Epithelial cell of prostate (primary cell): Measurements from ENCODE around the gene FLT3LG.

ENCODE experiments used
- DNase-seq: peaks from one replicate; pipeline ENCODE4 v3.0.0-alpha.2; 2011; ENCODE audit warnings: low read depth, low spot score
- H3K27ac ChIP-seq: fragments of 450-650 bp; 2 replicates; pipeline ENCODE4 v1.5.1; 2017; ENCODE audit warnings: mild to moderate bottlenecking

FLT3LG gene

DNA sequence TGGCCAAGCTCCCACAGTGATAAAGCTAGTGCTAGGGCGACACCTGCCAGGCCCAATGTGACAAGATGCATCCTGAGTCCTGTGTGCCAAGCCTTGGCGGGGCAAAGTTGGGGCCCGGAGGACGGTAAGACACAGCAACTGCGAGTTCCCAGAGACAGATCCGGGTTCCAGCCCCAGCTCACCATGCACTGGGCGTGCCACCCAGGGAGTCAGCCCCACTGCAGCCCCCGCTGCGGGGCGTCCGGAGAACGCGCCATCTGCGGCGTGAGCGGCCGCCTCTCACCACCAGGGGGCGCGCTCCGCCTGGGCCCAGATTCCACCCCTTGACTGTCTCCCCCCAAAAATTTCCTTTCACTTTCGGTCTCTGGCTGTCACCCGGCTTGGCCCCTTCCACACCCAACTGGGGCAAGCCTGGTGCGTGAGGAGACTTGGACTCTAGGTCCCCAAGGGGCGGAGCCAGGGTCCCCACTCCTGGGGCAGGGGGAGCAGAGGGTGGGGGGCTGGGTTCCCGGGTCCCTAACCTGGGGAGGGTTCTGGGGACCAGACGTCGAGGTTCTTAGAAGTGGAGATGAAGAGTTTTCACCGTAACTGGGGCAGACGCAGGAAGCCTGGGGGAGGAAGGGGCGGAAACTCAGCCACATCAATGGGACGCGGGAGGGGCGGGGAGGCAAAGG lies at the start of gene FLT3LG:
Gene FLT3LG, plus strand, starts transcription at position 348 of the 674 bp plus-strand sequence. CDS start 425 bp downstream, outside the sequence.
- H3K27ac ChIP-seq: no peak within 1 kb of the TSS
- DNase-seq: no peak

DNA sequence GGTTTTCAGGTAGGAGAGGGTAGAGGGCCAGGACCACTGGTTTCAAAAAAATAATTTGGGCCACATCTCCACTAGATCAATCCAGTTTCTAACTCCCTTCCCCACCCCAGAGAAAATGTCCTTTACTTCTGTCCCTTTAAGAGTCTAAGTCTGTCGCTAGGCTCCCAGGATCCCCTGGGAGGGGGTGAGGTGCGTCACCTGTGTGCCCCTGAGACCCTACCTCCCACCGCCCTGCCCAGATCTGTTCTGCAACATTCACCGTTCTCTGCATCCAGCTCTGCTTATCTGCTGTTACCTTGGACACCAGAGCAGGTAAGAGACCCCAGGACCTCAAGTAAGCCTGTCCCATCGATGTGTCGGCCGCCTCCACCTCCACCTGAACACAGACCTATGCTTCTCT lies 48.8 kb upstream of the FLT3LG start, which contains the start of gene GFY:
Gene GFY, plus strand, starts transcription at position 211 of the 400 bp plus-strand sequence. CDS start 1,043 bp downstream, outside the sequence.
- no peak for DNase-seq

GRCh38 chr19:49425922-49426592 lies 48.0 kb upstream of the FLT3LG start:
- DNase-seq: no peak
- H3K27ac ChIP-seq: no peak overlapping the region

More for the DNA sequence above, 48.8 kb upstream of the FLT3LG start, which contains the start of gene GFY:
- no peak within 1 kb of the TSS for H3K27ac ChIP-seq

DNA sequence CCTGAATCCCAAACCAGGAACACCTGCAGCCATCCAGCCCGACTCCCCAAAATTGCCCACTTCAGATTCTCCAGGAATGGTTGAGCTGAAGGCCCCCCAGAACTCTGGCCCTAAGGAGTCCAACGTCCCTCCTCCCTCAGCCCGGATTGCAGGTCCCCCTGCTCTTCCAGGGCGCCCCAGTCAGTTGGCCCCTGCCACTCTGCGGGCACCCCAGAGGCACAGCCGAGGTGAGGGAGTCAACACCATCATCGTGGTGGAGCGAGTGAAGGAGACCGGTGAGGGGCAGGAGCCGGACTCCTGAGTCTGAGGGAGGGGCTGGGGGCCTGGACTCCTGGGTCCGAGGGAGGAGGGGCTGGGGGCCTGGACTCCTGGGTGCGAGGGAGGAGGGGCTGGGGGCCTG lies 46.7 kb upstream of the FLT3LG start:
- DNase-seq: no peak
- no peak overlapping the region for H3K27ac ChIP-seq

DNA sequence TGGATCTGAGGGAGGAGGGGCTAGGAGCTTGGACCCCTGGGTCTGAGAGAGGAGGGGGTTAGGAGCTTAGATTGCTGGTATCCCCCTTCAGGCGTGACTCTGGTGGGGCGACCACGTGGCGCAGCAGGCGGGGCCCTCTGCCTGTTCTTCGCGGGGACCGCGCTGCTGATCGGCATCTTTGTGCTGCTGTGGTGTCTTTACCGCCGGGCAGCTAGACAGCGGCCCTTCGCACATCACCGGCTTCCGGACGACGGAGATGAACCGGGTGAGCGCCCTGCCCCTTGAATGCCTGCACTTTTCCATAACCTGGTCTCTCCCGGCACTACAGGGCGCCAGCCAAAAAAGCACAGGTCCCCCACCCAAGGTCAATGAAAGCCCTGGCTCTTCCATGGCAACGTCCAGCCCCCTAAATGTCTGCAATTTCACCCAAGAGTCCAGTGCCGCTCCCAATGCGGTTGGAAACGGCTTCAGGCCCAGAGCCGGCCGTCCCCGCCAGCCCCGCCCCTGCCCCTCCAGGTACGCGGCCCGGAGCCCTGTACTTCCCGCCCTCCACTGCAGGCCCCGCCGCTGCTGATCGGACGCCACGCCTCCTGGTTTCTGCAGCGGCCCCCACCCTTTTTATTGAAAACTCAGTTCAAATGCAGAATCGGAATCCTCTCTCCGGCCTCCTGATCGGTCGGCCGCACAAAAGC lies 46.0 kb upstream of the FLT3LG start:
- DNase-seq: no peak
- H3K27ac ChIP-seq: no peak overlapping the region

DNA sequence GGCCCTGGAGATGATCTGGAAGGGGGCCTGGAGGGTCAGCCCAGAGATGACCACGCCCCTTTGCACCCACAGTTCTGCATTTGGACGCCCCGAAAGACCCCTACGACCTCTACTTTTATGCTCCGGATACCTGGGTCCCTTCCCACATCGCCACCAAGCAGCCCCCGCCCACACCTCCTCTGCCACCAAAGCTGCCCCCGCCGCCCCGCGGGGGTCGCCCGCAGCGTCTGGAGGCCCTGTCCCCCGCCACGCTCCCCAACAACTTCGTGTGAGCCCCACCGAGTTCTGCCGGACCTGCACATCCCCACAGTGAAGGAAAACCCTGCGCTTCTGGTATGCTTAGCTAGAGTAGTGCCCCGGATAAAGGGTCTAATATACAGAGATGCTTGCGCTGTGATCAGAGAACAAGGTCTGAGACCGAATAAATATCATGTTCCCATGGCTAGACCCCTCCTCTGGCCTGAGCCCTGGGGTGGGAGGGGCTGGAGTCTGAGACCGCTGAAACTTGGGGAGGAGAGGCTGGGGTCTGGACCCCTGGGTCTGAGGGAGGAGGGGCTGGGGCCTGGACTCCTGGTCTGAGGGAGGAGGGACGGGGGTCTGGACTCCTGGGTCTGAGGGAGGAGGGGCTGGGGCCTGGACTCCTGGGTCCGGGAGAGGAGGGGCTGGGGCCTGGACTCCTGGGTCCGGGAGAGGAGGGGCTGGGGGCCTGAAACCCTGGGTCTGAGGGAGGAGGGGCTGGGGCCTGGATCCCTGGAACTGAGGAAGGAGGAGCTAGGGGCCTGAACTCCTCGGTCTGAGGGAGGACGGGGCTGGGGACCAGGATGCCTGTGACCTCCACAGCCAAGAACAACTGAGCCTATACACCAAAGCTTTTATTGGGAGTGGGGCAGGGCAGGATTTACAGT lies 45.2 kb upstream of the FLT3LG start:
- no peak for DNase-seq
- H3K27ac ChIP-seq: no peak overlapping the region

DNA sequence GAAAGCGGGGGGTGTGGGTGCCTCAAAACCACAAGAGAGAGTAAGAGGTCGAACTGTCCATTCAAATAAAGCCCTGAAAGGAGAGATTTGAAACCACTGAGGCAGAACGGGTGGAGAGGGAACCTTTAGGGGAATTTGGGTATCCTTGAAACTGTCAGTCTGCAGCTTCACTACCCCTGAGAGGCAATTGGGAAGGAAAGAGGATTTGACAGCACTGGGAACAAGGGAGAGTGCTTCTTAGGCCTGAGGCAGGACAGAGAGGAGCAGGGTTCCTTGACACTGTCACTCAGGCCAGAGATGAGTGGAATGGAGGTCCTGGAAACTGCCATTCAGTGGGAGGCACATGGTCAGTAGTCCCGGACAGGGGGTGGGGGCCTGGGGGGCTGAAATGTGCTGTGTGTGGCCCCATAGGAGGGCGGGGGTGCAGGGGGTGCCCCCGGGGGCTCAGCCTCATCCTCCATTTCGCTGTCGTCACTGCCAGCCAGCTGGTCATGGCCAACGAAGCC lies 43.8 kb upstream of the FLT3LG start:
- no peak overlapping the region for H3K27ac ChIP-seq
- no peak for DNase-seq

DNA sequence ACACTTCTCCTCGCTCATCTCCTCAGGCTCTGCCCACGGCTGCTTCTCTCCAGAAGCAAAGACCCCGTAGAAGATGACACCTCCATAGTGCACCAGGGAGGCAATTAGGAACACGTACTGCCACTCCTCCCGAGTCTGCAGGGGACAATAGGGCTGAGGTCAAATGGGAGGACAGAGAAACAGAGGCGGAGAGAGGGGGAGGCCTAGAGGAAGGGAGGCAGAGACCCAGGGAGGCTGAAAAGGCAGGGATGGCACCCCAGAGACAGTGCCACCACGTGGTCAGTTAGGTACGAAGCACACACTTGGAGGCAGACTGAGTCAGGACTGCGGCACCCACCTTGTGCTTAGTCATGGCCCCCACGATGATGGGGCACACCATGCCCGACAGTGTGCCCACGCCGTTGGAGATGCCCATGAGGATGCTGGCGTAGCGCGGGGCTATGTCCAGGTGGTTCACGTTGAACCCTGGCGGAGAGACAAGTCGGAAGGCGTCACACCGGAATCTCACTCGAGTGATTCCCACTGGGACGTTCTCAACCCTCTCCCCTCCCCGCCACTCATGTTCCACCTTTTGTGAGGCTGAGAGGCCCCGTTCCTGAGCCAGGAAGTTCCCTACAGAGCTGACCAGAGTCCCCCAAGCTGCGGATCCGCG lies 43.2 kb upstream of the FLT3LG start:
- no peak for DNase-seq
- no peak overlapping the region for H3K27ac ChIP-seq

GRCh38 chr19:49431330-49431749 lies 42.7 kb upstream of the FLT3LG start:
- DNase-seq: no peak
- no peak overlapping the region for H3K27ac ChIP-seq

DNA sequence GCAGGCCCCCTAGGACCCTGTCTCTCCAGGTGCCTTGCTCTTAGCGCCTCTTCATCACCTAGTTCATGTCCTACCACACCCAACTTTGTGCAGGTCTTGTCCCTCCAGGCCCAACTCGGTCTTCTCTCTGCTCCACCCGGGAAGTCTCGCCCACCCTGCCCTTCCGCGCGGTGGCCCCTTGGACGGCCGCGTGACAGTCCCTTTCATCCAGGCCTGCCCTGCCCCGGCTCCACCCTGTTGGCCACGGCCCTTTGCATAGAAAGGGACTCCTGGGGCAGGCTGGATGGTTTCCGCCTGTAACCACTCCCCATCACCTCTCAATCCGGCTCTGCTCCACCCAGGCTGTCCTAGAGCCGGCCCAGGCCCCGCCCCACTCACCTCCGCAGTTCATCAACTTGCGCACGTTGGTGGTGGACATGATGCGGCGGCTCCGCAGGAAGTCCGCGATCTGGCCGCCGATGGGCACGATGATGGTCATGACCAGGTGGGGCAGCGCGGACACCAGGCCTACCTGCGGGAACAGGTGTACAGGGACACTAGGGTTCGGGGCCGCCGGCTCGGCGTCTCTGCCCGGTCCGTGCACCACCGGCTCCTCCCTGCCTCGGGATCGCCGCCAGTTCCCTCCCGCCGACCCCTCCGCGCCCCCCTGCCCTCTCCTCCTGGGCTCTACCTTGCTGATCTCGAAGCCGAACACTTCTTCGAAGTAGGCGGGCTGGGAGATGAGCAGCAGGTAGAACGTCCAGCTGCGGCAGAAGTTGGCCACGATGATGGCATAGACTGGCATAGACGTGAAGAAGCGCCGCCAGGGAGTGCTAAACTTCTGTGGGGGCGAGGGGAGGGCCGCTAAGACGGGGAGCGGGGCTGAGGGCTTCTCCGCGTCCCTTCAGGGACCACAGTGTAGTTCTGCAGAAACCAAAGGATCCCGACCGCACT lies 41.6 kb upstream of the FLT3LG start:
- no peak overlapping the region for H3K27ac ChIP-seq
- DNase-seq: no peak

GRCh38 chr19:49433240-49433901 lies 40.6 kb upstream of the FLT3LG start:
- DNase-seq: no peak
- no peak overlapping the region for H3K27ac ChIP-seq

- H3K27ac ChIP-seq: no peak overlapping the region
- DNase-seq: no peak
Observed at GRCh38 chr19:49434907-49435583, 39.0 kb upstream of the FLT3LG start.

GRCh38 chr19:49435670-49436069 lies 38.3 kb upstream of the FLT3LG start:
- no peak for DNase-seq
- no peak overlapping the region for H3K27ac ChIP-seq

- H3K27ac ChIP-seq: no peak overlapping the region
- DNase-seq: no peak
Observed at GRCh38 chr19:49436381-49437017, 37.5 kb upstream of the FLT3LG start.

- no peak for DNase-seq
- H3K27ac ChIP-seq: no peak overlapping the region
Observed at GRCh38 chr19:49437231-49437630, 36.8 kb upstream of the FLT3LG start.

GRCh38 chr19:49438261-49438660 lies 35.8 kb upstream of the FLT3LG start:
- no peak for DNase-seq
- no peak overlapping the region for H3K27ac ChIP-seq

GRCh38 chr19:49439836-49440235 lies 34.2 kb upstream of the FLT3LG start:
- H3K27ac ChIP-seq: no peak overlapping the region
- no peak for DNase-seq
